ENCODE results near the gene TMEM63A. TPM values are rescaled to one million over a fixed set of nuclear protein-coding genes. Genes with fewer than 3 reads are reported as not detected.

Gene TMEM63A
- total and polyA plus RNA-seq, 10 of the 15 experiments (the other 5 are each of a cell fraction or from before 2014, with no cell fraction given): 1.3 to 33.5 (median 15.2) TPM

DNA sequence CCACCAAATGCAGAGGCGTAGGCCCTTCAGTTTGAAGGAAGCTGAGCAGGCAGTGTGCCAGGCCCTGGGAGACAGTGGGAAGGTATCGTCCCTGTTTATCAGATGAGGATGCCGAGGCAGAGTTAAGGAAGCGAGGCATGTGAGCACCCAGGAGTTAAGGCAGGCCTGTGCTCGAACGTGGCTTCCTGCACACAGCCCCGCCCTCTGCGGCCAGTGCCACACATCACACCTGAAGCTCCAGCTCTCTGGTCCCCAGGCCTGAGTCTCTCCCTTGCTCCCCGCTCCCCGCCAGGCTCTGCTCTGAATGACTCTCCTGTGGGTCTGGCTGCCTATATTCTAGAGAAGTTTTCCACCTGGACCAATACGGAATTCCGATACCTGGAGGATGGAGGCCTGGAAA is 40.1 kb downstream of the TMEM63A start (continued):
- TF ChIP-seq NR2C2 (IDR thresholded peaks at IDR 0.05; ENCODE audit: borderline replicate concordance, control insufficient read depth, insufficient read length, low read depth) (no peak), POLR2AphosphoS5 (IDR thresholded peaks at IDR 0.05; ENCODE audit: low read length) (no peak), CTCF (IDR thresholded peaks at IDR 0.05 in 2 of 3, conservative IDR thresholded peaks at IDR 0.05 in 1 of 3; ENCODE audit: control insufficient read depth in 2 of 3, extremely low read depth in 1 of 3, insufficient read depth in 1 of 3, low read depth in 3 of 3, low read length in 3 of 3) (no peak)

GRCh38 chr1:225840713-225841112 is 41.5 kb downstream of the TMEM63A start:
- Histone ChIP-seq H3K27ac (ENCODE audit: control insufficient read depth, insufficient read depth) (no peak overlapping the region), H2AFZ (ENCODE audit: control insufficient read depth, low read depth, low read length) (no peak overlapping the region), H3K79me2 (ENCODE audit: control insufficient read depth, insufficient read depth, low read length) (no peaks in the 10 kb centered on the region), H3K9me3 (replicated peaks; ENCODE audit: control insufficient read depth, insufficient read depth, low read length) (no peaks in the 10 kb centered on the region), H3K9ac (ENCODE audit: control insufficient read depth, insufficient read depth, low read length) (no peak overlapping the region), H3K27me3 (replicated peaks in 1 of 2; ENCODE audit: control insufficient read depth in 2 of 2, insufficient read depth in 2 of 2, low read length in 1 of 2) (no peaks in the 10 kb centered on the region), H3K4me1 (ENCODE audit: control insufficient read depth, insufficient read depth, low read length) (no peaks in the 10 kb centered on the region), H3K4me2 (ENCODE audit: control insufficient read depth, insufficient read depth) (no peak overlapping the region), H3K4me3 (no peak overlapping the region), H3K36me3 (ENCODE audit: control insufficient read depth in 2 of 2, insufficient read depth in 2 of 2, low read length in 1 of 2) (no peaks in the 10 kb centered on the region), H4K20me1 (ENCODE audit: control insufficient read depth, insufficient read depth) (no peaks in the 10 kb centered on the region)
- POLR2A ChIA-PET: interaction anchor here (0.7 kb wide), 1 partner anchor 54 kb away, joined by 3 read pairs; no protein-coding TSS in a partner anchor
- TF ChIP-seq POLR2AphosphoS5 (IDR thresholded peaks at IDR 0.05; ENCODE audit: low read length): no peak
- no peak for TF ChIP-seq MEF2A (IDR thresholded peaks at IDR 0.05; ENCODE audit: insufficient read depth, low read depth, low read length)
- TF ChIP-seq RCOR1 (conservative IDR thresholded peaks at IDR 0.05; ENCODE audit: low read depth, low read length): no peak
- TF ChIP-seq, protein P1, sequence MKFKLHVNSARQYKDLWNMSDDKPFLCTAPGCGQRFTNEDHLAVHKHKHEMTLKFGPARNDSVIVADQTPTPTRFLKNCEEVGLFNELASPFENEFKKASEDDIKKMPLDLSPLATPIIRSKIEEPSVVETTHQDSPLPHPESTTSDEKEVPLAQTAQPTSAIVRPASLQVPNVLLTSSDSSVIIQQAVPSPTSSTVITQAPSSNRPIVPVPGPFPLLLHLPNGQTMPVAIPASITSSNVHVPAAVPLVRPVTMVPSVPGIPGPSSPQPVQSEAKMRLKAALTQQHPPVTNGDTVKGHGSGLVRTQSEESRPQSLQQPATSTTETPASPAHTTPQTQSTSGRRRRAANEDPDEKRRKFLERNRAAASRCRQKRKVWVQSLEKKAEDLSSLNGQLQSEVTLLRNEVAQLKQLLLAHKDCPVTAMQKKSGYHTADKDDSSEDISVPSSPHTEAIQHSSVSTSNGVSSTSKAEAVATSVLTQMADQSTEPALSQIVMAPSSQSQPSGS (IDR thresholded peaks at IDR 0.05; ENCODE audit: low read length): no peak
- no peak for TF ChIP-seq RELA (IDR thresholded peaks at IDR 0.05; ENCODE audit: borderline replicate concordance, partially characterized antibody)
- TF ChIP-seq STAT3 (IDR thresholded peaks at IDR 0.05; ENCODE audit: low read depth, low read length): no peak
- no peak for TF ChIP-seq PML (IDR thresholded peaks at IDR 0.05; ENCODE audit: low read length)
- TF ChIP-seq, protein P2, sequence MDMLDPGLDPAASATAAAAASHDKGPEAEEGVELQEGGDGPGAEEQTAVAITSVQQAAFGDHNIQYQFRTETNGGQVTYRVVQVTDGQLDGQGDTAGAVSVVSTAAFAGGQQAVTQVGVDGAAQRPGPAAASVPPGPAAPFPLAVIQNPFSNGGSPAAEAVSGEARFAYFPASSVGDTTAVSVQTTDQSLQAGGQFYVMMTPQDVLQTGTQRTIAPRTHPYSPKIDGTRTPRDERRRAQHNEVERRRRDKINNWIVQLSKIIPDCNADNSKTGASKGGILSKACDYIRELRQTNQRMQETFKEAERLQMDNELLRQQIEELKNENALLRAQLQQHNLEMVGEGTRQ (IDR thresholded peaks at IDR 0.05; ENCODE audit: borderline replicate concordance, low read depth, low read length): no peak
- no peak for TF ChIP-seq IRF5 (IDR thresholded peaks at IDR 0.05; ENCODE audit: borderline replicate concordance)
- TF ChIP-seq RAD21 (IDR thresholded peaks at IDR 0.05; ENCODE audit: insufficient read depth, low read depth, low read length): no peak
- no peak for ATAC-seq
- RAD21 ChIA-PET (ENCODE audit: unreplicated experiment): no interaction called here
- WGBS (ENCODE audit: insufficient coverage, insufficient replicate concordance, low lambda C conversion rate, missing lambda C conversion rate): 61% methylated on average over 4 of the region's 4 CpGs
- intact Hi-C loops (cut with micrococcal nuclease; ENCODE audit: unreplicated experiment) (loop anchor here (10.0 kb wide), 2 partner anchors 286 to 366 kb away; no protein-coding TSS in a partner anchor), in situ Hi-C loops (cut with MboI) (no loop called here)
- no TSS peak for BruUV-seq (replicated peaks)
- CTCF ChIA-PET: no interaction called here
- SMC1A ChIA-PET (ENCODE audit: uncharacterized antibody, unreplicated experiment): no interaction called here
- no peak for DNase-seq (ENCODE audit: low read depth, low spot score)
- FAIRE-seq: no peak
